DMS114 treated with DMSO at 0.1 percent for 48 hours (cell line): Measurements from ENCODE around the gene RNF213.

Experiments used
- DNase-seq: peaks from one replicate; lab custom pipeline; 2025; ENCODE audit not compliant: unreplicated experiment; lab: John Stamatoyannopoulos, UW

The RNF213 gene

DNA sequence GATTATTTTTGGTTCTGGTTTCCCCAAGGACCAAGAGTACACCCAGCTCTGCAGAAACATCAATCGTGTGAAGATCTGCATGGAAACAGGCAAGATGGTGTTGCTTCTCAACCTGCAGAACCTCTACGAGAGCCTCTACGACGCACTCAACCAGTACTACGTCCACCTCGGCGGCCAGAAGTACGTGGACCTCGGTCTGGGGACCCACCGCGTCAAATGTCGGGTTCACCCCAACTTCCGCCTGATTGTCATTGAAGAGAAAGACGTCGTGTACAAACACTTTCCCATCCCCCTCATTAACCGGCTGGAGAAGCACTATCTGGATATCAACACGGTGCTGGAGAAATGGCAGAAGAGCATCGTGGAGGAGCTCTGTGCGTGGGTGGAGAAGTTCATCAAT is 86.9 kb downstream of the RNF213 start:
- no peak for DNase-seq

DNA sequence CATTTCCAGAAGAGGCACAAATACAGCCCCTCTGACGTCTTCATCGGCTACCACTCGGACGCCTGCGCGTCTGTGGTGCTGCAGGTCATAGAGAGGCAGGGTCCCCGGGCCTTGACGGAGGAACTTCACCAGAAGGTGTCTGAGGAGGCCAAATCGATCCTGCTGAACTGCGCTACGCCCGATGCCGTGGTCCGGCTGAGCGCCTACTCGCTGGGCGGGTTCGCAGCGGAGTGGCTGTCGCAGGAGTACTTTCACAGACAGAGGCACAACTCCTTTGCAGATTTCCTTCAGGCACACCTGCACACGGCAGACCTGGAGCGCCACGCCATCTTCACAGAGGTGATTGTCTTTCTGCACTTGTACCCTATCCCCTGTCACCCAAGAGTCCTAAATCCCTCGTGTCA is 87.3 kb downstream of the RNF213 start:
- no peak for DNase-seq

DNA sequence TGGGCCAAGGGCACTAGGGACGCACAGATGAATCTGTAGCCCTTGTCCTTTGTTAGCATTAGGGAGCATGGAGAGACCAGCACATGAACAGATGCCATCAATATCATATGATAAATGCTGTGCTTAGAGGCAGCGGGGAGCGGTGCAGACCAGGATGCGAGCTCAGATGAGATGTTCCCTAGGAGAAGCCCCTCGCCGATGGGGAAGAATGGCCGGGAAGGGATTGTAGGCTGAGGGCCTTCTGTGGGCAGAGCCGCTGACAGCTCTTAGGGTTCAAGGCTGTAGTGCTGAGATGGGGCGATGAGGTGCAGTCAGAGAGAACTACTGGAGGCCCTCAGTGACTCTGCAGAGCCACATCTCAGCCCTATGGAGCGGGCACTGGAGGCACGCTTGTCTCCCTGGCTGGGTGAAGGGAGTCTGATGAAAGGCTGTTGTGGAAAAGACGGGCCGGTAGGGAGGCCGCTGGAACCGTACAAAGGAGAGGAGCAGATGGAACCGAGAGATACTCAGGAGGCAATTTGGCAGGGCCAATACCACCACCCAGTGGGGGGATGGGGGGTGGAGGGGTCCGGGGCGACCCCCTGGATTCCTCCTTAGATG is 88.0 kb downstream of the RNF213 start:
- no peak for DNase-seq

DNA sequence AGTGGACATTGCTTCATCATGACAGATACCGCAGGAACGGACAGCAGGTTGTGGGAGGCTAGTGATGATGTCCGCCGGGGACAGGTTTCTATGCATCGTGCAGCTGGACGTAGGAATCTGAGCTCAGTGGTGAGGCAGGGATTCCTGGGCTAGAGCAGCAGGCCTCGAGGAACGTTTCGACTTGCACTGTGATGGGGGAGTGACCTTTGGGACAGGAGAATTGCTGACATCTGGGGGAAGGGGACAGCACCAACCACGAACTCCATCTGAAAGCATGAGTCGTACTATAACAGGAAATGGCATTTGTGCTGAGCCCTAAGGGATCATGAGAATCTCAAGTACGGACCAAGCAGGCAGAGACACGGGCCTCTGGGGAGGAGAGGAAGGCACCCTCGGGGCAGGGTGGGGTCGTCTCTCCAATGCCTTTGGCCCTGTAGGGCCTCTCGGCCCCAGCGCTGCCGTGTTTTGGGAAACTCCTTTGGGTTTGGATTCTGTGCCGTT is 88.5 kb downstream of the RNF213 start:
- DNase-seq, result no peak

DNA sequence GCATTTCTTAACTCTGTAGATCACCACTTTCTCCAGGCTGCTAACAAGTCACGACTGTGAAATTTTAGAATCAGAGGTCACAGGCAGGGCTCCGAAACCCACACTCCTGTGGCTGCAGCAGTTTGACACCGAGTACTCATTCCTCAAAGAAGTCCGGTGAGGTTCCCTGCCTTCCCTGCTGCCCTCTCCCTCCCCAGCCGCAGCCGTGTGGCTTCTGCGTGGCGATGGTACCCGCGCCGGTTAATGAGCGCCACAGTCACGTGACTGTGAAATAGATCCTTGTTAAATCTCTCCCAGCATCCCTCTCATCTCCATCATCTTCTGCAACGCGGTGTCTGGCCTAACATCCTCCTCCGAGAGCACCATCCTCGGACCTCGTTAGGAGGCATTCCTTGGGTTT is 89.1 kb downstream of the RNF213 start:
- DNase-seq, result no peak

DNA sequence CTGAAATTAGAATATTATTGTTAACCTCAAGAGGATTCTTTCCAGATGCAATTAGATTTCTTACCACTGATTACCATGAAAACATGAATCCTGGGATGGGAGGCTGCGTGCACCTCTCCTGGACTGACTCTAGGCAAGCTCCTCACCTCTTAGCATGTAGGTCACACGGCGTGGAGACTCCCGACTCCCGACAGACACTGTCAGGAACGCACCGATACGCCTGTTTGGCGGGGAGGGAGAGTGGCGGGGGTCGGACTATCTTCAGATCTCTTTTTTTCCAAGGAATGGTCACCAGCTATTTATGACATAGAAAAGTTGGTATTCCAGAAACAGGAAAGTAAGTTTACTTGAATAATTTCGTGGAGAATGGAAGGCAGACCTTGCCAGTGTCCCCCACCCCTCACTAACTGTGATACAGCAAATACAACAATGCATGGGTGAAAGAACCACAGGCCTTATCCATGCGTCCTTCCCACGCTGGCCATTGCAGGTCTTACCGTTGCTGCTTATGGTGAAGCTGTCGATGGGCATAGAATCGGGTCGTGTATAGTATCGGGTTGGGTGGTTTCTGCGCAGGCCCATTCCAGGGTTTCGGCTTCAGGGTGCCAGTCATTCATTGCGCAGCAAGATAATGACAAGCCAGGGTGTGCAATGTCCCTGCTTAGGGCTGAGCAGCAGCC is 91.7 kb downstream of the RNF213 start:
- DNase-seq, result no peak

DNA sequence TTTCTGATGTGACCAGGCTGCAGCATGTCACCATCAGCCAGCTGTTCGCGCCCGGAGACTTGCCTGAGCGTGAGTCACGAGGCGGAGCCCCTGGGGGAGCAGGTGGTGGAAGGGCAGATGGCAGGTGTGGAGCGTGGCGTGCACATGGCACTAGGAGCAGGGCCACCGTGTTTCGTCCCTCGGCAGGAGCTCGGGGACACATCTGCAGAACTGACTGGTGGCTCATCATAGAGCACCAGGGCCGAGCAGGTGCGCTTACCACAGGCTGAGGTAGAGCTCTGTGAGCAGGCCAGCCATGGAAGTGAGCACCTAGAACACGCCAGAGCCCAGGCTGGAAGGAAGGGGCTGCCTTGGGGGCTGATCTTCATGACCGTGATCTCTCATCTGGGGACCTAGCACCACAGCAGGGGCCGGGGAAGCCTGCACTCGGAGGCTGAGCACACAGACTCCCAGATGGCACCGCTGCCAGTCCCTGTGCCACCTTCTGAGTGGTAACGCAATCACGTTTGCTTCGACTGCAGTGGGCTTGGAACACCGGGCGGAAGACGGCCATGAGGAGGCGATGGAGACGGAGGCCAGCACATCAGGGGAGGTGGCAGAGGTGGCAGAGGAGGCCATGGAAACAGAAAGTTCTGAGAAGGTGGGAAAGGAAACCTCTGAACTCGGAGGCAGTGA is 92.5 kb downstream of the RNF213 start:
- no peak for DNase-seq

DNA sequence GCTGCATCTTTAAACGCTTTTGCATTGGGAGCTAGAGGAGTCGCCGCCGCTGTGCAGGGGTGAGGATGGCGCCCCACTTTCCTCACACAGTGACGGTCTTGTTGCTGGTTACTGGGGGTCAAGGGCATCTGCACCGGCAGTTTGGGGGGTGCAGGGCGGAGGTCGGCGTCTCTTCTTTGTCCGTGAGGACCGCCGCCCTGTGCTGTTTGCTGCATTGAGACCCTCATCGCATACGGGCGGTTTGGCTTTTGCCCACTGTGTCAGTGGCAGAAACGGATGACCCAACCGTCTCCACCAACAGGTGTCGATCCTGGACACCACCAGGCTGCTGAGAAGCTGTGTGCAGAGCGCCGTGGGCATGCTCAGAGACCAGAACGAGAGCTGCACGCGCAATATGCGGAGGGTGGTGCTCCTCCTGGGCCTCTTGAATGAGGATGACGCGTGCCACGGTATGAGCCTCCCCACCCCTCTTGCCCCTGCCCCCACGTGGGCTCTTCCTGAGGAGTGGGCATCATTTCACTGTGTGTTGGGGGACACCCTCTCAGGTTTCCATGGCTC is 93.1 kb downstream of the RNF213 start:
- no peak for DNase-seq

DNA sequence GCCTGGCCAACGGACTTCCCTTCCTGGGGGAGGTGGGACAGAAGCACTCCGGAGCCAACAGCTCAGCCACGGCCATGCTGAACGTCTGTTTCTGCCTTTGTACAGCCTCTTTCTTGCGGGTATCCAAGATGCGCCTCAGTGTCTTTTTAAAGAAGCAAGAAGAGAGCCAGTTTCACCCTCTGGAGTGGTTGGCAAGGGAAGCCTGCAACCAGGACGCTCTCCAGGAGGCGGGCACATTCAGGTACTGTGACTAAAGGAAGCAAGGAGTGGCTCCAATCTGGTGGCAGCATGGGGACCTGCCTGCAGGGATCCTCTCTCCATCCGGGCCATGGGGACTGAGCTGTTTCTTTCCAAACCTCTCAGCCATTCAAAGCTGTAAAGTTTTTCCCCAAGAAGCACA is 93.7 kb downstream of the RNF213 start:
- no peak for DNase-seq

DNA sequence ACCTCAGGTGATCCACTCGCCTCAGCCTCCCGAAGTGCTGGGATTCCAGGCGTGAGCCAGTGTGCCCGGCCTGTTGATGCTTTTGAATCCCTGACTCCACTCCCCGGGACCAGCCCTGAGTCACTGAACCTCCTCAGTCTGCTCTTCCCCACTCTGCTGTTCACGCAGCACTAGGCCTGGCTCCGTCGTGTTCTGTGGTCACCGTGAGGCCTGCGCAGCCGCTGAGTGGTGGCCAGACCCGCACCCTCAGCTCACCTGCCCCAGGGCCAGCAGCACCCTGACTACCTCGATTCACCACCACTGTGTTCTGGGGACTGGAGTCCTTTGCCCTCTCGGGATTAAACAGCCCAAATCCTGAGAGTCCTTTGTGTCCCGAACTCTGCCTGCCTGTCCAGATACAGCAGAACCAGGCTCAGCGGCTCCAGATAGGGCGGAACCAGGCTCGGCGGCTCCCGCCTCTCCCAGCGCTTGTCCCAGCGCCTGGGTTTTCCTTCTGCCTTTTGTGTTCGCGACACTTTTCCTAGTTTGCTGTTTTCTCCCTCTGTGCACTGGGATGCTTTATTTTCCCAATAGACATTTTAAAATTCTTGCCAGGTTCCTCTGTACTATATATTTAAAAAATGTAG is 95.7 kb downstream of the RNF213 start:
- DNase-seq, result no peak

DNA sequence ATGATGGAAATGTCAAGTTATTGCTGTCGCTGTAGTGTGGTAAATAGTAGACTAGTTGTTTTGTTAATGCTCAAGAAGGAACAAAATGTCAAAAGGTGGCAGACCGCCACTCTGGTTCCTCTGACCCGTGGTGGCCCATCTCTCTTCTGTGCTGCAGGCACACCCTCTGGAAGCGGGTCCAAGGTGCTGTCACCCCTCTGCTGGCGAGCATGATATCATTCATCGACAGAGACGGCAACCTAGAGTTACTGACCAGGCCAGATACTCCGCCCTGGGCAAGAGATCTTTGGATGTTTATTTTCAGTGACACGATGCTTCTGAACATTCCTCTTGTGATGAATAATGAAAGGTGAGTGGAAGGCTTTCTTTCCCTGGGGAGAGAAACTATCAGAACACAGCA is 97.5 kb downstream of the RNF213 start:
- DNase-seq, result no peak

DNA sequence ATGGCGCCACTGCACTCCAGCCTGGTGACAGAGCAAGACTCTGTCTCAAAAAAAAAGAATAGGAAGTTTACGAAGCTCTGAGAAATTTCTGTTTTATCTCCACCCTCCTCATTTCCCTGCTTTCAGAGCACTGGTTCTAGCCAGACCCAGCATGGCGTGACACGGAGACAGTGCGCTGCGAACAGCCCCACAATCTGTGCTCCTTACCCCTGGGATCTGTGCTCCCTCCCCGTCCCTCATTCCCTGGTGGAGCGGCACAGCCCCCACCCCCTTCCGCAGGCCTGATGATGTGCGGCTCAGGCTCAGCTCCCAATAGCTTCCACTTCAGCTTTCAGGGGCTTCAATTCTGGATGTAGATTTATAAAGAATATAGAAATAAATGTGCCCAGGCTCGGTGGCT is 98.2 kb downstream of the RNF213 start:
- DNase-seq, result no peak

DNA sequence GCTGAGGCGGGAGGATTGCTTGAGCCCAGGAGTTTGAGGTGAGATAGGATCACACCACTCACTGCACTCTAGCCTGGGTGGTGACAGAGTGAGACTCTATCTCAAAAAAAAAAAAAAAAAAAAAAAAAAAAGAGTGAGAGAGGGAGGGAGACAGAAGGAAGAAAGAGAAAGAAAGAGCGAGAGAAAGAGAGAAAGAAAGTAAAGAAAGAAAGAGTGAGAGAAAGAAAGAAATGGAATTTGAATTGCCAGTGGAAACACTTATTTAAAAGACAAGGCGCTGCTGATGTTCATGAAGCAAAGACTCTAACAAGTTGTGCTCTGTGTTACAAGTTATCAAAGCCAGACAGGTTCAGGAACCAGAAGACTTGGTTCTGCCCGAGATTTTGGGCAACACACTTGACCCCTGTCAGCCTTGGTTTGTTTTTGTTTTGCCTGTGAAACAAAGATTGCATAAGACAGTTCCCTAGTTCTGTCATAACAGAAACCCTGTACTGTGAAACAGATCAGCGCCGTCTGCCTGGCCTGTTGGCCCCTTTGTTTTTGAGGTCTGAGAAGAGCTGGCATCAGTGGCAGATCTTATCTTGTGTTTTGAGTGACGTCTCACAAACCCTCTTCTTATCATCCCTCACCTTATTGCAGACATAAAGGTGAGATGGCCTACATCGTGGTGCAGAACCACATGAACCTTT is 98.9 kb downstream of the RNF213 start:
- DNase-seq, result no peak

DNA sequence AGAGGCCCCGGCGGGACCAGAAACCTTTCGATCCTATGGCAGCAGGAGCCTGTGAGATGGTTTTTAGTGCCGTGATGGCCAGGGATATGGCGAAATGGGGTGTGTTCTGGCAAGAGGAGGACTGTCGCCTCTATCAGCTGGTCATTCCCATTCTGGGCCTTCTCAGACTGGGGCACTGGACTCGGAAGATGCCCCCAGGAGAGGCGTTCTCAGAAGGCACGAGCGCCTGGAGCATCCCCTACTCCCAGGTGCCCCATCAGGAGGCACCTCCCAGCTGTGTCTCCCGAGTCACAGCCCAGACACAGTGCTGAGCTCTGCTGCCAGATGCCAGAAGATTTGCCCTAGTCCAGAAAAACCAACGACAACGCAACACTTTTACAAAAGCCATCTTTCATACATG is 99.7 kb downstream of the RNF213 start:
- DNase-seq, result no peak

DNA sequence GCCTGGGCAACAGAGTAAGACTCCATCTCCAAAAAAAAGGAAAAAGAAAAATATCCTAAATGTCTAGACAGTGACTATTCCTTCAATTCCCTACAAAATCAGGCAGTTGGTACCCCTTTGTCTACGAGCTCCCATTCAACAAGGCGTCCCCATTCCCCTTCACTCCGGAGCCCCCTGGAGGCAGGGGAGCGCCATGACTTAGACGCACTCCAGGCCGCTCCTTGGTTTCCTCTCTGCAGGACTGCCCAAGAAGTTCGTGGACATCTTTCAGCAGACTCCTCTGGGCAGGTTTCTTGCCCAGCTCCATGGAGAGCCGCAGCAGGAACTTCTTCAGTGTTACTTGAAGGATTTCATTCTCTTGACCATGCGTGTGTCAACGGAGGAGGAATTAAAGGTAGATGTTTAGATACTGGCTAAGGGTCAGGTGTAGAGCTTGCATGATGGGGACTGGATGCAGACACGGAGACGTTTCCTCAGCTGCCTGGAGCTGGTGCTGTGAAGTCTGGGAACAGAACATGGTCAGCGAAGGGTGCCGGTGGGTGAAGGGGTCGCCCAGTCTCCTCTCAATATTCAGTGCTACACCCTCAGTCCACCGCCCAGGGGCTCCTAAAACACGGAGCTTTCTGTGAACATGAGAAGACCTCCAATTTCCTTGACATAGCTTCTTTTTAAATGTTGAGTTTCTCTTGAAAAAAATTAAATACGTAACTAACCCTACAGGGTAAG is 101.0 kb downstream of the RNF213 start:
- no peak for DNase-seq

DNA sequence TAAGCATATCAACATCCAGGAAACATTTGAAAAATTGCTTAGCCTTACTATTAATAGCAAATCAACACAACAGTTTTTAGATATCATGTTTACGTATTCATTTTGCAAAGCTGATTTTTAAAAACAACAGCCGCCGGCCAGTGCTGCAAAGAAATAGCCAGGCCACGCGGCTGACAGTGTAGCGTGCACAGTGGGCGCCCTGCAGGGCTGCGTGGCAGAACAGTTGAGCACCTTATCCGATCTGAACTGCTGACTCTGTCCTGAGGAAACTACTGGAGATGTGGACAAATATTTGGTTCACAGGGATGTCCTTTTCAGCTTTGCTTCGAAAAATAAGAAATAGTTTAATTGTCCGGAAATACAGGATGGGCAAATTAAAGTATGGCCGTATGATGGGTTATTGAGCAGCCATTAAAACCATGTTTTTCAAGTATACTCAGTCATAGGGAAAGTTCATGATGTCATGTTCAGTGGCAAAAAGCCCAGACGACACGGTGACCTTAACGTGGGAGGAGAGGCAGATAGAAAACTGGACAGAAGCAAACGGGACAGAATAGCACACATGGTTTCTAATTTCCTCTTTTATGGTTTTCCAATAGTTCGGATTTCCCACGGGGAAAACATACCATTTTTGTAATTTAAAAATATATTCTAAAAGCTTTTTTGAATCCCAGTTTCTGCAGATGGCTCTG is 101.9 kb downstream of the RNF213 start:
- DNase-seq, result no peak

DNA sequence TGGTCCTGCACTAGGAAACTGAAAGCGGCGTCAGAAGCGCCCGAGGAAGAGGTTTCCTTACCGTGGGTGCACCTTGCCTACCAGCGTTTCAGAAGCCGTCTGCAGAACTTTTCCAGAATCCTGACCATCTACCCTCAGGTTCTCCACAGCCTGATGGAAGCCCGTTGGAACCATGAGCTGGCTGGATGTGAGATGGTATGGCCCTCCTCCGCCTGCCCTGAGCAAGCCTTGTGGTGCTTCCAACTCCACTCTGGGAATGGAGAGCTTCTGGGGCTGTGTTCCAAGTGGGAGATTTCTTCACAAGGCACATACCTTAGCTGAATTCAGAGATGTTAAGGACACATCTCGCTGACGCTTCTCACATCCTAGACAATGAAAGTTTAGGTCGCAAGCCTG is 102.5 kb downstream of the RNF213 start:
- DNase-seq, result no peak

DNA sequence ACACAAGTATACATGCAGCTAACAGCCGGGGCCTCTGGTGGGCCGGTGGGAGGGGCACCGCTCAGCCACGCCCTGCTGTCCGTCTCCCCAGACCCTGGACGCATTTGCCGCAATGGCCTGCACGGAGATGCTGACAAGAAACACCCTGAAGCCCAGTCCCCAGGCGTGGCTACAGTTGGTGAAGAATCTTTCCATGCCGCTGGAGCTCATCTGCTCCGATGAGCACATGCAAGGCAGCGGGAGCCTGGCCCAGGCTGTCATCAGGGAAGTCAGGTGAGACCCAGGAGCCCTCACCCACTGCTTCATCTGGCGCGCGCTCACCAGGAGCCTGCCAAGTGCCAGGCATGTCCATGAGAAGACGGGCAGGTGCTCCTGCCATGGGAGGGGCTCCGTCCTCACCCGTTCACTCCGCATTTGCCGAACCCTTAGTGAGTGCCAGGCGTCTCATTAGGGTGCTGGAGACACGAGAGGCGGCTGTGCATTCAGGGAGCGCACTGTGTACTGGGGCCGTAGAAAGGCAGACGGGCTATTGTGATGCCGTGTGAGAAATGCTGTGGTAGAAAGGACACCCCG is 103.0 kb downstream of the RNF213 start:
- no peak for DNase-seq

DNA sequence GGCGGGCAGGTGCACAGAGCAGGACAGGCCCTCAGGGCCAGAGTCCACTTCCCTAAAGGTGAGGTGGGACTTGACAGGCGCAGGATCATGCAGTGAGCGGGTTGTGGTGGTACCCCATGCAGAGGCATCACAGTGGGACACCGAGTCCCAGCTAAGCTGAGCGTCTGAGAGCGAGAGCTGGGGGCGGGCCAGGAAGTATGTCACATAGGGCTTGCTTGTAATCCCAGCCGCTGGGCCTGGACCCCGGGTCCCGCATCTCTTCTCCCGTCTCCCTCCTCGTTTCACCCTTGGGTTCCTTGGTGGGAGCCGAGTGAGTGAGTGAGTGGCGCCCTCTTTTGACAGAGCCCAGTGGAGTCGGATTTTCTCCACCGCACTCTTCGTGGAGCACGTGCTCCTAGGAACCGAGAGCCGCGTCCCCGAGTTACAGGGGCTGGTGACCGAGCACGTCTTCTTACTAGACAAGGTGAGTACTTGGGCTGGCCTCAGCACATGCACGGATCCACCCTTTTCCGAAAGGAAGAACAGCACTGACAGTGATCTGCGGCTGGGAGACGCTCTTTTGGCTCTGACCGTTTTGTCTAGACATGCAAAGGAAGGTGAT is 103.5 kb downstream of the RNF213 start:
- DNase-seq, result no peak
